ENCODE results near the gene EFNA3. TPM values are rescaled to one million over a fixed set of nuclear protein-coding genes. Genes with fewer than 3 reads are reported as not detected.

The EFNA3 gene
- total and polyA plus RNA-seq, 8 donors, result 0.52 to 1.2 (median 0.72) TPM

DNA sequence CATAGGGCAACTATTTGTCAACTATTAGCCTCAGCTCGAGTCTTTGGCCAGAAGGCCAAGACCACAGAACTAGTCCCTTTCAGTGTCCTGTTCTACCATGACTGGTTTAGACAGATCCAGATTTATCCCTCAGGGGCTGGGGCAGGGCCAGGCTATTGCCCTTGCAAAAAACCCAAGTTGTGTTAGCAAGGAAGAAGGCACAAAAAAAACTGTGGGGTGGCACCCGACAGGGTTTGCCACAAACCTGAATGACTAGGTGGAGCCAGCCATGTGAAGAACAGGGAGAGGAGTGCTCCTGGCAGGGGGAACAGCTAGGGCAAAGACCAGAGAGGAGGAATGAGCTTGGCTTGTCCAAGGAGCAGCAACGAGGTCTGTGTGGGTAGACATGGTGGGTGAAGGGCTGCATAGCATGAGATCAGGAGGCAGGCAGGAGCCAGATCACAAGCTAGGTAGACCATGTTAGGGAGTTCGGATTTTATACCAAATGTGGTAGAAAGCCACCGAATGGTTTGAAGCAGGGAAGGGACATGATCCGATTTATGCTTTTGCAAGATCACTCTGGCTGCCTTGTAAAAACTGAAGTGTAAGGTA, 40.7 kb upstream of the EFNA3 start:
- Histone ChIP-seq H3K27me3 (no peaks in the 10 kb centered on the region), H3K9me3 (no peaks in the 10 kb centered on the region), H3K4me3 (no peak overlapping the region), H3K27ac (no peak overlapping the region), H3K36me3 (no peaks in the 10 kb centered on the region), H3K4me1 (no peaks in the 10 kb centered on the region)
- 72 to 85% methylated on average over 6 of the region's 6 CpGs for WGBS, 2 donors
- TF ChIP-seq, protein P1, sequence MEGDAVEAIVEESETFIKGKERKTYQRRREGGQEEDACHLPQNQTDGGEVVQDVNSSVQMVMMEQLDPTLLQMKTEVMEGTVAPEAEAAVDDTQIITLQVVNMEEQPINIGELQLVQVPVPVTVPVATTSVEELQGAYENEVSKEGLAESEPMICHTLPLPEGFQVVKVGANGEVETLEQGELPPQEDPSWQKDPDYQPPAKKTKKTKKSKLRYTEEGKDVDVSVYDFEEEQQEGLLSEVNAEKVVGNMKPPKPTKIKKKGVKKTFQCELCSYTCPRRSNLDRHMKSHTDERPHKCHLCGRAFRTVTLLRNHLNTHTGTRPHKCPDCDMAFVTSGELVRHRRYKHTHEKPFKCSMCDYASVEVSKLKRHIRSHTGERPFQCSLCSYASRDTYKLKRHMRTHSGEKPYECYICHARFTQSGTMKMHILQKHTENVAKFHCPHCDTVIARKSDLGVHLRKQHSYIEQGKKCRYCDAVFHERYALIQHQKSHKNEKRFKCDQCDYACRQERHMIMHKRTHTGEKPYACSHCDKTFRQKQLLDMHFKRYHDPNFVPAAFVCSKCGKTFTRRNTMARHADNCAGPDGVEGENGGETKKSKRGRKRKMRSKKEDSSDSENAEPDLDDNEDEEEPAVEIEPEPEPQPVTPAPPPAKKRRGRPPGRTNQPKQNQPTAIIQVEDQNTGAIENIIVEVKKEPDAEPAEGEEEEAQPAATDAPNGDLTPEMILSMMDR (IDR thresholded peaks at IDR 0.05), result no peak
- DNase-seq (no peak), ATAC-seq (no peak), FAIRE-seq (no peak)
- intact Hi-C loops (cut with DNase I), result no loop called here

DNA sequence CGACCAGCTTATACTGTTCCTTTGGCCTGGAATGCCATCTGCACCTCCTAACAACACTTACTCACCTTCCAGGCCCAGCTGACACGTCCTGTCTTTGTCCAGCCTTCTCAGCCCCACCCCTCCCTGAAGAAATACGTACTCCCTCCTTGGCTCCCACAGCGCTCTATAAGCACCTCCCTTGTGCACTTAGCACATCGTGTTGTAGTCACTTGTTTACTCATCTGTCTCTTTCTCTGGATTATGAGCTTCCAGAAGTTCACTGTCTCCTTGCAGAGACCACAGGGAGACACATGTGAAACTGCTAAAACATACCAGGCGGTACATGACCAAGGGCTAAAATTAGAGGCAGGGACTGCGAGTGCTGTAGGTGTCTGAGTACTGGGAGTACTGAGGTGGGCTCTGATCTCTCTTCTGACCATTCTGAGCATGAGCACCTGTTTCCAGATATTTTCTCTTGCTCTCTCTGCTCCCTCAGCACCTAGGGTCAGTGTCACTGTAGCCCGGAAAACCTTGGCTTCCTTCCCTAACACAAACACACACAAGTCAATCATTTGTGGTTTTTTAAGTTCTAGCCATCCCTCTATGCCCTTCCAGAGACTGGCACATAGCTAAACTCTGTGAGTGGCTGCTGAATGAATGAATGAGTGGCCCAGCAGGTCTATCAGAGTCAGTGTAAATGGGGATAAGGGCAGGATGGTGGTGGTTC, 39.9 kb upstream of the EFNA3 start:
- 49 to 58% methylated on average over 8 of the region's 8 CpGs for WGBS, 2 donors
- Histone ChIP-seq H3K27me3 (no peaks in the 10 kb centered on the region), H3K36me3 (no peaks in the 10 kb centered on the region), H3K4me1 (peaks cover 0 to 3% (median 0%) of the 10 kb centered on the region in 3 donors), H3K9me3 (no peaks in the 10 kb centered on the region), H3K4me3 (no peak overlapping the region), H3K27ac (no peak overlapping the region)
- peak in 2 of 4 donors; percentile 38 to 55 for ATAC-seq
- FAIRE-seq, result no peak
- intact Hi-C loops (cut with DNase I), result no loop called here
- no peak for DNase-seq
- TF ChIP-seq, protein P1 (IDR thresholded peaks at IDR 0.05), result no peak

DNA sequence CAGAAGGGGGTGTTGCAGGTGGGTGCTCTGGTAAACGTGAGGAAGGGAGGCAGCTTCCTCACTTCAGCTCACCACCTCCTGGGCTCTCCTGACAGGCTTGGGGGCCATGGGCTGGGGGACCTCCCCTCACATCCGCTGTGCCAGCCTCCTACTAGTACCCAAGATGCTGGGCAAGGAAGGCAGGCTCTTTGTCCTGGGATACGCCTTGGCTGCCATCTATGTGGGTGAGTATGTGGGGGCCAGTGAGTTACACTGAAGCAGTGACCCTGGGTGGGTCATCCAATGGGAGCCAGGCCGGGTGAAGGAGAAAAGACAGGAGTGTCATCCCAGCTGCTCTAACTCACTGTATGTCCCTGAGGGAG, 39.3 kb upstream of the EFNA3 start:
- intact Hi-C loops (cut with DNase I), result no loop called here
- Histone ChIP-seq H3K27me3 (no peaks in the 10 kb centered on the region), H3K36me3 (no peaks in the 10 kb centered on the region), H3K9me3 (no peaks in the 10 kb centered on the region), H3K4me1 (peaks cover 0 to 3% (median 0%) of the 10 kb centered on the region in 3 donors), H3K27ac (no peak overlapping the region), H3K4me3 (no peak overlapping the region)
- ATAC-seq (no peak), FAIRE-seq (no peak), DNase-seq (no peak)
- TF ChIP-seq, protein P1 (IDR thresholded peaks at IDR 0.05), result no peak
- WGBS, 2 donors, result 73 to 77% methylated on average over 4 of the region's 4 CpGs

DNA sequence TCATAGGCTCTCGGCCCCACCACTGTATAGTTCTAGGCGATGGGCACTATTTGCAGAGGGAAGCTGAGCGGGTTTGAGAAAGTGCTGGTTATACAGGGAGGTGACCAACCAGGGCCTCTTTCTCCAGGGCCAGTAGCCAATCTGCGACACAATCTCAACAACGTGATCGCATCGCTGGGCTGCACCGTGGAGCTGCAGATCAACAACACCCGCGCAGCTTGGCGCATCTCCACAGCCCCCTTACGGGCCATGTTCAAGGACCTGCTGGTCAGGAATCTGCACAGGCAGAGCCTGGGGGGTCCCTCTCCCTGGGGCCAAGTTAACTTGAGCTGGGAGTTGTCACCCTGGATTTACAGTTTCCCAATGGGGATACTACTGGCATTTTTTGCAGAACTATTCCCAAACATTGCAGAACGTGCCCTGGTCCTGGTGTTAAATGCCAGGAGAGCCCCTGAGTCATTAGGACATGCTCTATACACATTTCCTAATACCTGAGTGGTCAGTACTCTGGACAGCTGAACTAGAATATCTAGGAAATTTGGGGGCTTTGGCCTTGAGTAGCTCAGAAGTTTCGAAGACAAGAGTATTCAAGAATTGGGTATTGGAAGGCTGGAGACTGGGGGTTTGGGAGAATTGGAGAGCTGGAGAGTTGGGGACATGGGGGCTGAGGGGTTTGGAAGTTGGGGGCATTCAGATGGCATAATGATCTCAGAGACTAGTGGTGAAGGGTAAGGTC, 38.1 kb upstream of the EFNA3 start:
- Histone ChIP-seq H3K9me3 (no peaks in the 10 kb centered on the region), H3K4me3 (no peak overlapping the region), H3K4me1 (peaks cover 0 to 7% (median 0%) of the 10 kb centered on the region in 3 donors), H3K27ac (no peak overlapping the region), H3K27me3 (no peaks in the 10 kb centered on the region), H3K36me3 (no peaks in the 10 kb centered on the region)
- DNase-seq (peak in 1 of 6 donors; percentile 48), FAIRE-seq (no peak), ATAC-seq (no peak)
- TF ChIP-seq, protein P1 (IDR thresholded peaks at IDR 0.05), result no peak
- 82 to 83% methylated on average over 14 of the region's 14 CpGs for WGBS, 2 donors
- intact Hi-C loops (cut with DNase I), result loop anchor here in 1 of 3 donors (5.0 kb wide), 1 partner anchor 42 kb away; no protein-coding TSS in a partner anchor
